Left forelimb (tissue), 1 donor: ENCODE data around the gene CAPRIN1.

Experiments
- DNase-seq: peaks from one replicate; pipeline ENCODE4 v3.0.0-alpha.2; 2018; ENCODE audit warnings: low spot score

The CAPRIN1 gene

GRCh38 chr11:34143048-34143447 is 91.5 kb downstream of the CAPRIN1 start:
- no peak for DNase-seq

GRCh38 chr11:34145073-34145472 is 93.5 kb downstream of the CAPRIN1 start:
- no peak for DNase-seq

GRCh38 chr11:34145847-34146381 is 94.4 kb downstream of the CAPRIN1 start:
- DNase-seq = no peak

GRCh38 chr11:34146411-34146810 is 94.9 kb downstream of the CAPRIN1 start:
- no peak for DNase-seq

- DNase-seq = no peak
Measured at GRCh38 chr11:34146866-34147265, 95.3 kb downstream of the CAPRIN1 start.

GRCh38 chr11:34147581-34147980 is 96.0 kb downstream of the CAPRIN1 start:
- no peak for DNase-seq

- no peak for DNase-seq
Measured at GRCh38 chr11:34148504-34149165, 97.1 kb downstream of the CAPRIN1 start.

GRCh38 chr11:34149274-34149673 is 97.7 kb downstream of the CAPRIN1 start:
- no peak for DNase-seq

GRCh38 chr11:34149786-34150185 is 98.3 kb downstream of the CAPRIN1 start:
- no peak for DNase-seq

GRCh38 chr11:34150494-34151151 is 99.1 kb downstream of the CAPRIN1 start:
- DNase-seq = no peak
